ENCODE data around the gene IL37. TPM values are rescaled to one million over a fixed set of nuclear protein-coding genes. Genes with fewer than 3 reads are reported as not detected.

The IL37 gene
- total RNA-seq, 4 donors from 2014 or later, result 1.3 TPM; not detected in 3

DNA sequence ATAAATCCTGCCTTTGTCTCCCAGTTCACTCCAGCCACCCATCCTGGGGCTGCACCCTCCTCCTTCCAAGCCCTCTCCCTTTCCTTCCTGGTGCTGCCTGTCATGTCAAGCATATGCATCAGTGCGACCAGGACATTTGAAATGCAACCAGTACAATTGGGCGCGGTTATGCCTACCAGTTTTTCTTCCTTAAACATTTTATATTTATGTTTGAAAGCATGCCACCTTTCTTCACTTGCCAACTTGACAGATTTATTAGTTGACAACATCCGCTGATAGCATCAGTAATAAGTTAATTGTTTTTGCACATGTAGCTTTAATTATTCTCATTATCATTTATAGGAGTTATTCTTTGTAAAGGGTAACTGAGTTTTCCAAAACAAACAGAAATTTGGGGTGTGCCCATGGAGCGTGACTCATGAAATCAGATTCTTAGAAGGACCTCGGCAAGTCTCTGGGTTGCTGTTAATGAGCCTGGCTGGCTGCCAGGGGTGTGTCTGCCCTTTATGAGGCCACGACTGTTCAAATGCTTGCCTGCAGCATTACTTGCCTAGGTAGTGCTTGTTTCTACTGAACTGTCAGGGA, 41.6 kb upstream of the IL37 start:
- TF ChIP-seq, protein P1, sequence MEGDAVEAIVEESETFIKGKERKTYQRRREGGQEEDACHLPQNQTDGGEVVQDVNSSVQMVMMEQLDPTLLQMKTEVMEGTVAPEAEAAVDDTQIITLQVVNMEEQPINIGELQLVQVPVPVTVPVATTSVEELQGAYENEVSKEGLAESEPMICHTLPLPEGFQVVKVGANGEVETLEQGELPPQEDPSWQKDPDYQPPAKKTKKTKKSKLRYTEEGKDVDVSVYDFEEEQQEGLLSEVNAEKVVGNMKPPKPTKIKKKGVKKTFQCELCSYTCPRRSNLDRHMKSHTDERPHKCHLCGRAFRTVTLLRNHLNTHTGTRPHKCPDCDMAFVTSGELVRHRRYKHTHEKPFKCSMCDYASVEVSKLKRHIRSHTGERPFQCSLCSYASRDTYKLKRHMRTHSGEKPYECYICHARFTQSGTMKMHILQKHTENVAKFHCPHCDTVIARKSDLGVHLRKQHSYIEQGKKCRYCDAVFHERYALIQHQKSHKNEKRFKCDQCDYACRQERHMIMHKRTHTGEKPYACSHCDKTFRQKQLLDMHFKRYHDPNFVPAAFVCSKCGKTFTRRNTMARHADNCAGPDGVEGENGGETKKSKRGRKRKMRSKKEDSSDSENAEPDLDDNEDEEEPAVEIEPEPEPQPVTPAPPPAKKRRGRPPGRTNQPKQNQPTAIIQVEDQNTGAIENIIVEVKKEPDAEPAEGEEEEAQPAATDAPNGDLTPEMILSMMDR (IDR thresholded peaks at IDR 0.05), result no peak
- no peak for TF ChIP-seq POLR2A (IDR thresholded peaks at IDR 0.05)
- Histone ChIP-seq H3K4me1 (peaks cover 19 to 41% (median 23%) of the 10 kb centered on the region in 3 donors), H3K27me3 (peaks cover 0 to 4% (median 0%) of the 10 kb centered on the region in 4 donors), H3K4me3 (no peak overlapping the region), H3K36me3 (no peaks in the 10 kb centered on the region), H3K27ac (peak overlapping the region; percentile 26 to 80 (median 70)), H3K9me3 (no peaks in the 10 kb centered on the region)
- WGBS, 2 donors, result 16 to 18% methylated on average over 6 to 7 of the region's 7 CpGs
- intact Hi-C loops (cut with DNase I), result no loop called here
- peak; percentile 26 for DNase-seq

DNA sequence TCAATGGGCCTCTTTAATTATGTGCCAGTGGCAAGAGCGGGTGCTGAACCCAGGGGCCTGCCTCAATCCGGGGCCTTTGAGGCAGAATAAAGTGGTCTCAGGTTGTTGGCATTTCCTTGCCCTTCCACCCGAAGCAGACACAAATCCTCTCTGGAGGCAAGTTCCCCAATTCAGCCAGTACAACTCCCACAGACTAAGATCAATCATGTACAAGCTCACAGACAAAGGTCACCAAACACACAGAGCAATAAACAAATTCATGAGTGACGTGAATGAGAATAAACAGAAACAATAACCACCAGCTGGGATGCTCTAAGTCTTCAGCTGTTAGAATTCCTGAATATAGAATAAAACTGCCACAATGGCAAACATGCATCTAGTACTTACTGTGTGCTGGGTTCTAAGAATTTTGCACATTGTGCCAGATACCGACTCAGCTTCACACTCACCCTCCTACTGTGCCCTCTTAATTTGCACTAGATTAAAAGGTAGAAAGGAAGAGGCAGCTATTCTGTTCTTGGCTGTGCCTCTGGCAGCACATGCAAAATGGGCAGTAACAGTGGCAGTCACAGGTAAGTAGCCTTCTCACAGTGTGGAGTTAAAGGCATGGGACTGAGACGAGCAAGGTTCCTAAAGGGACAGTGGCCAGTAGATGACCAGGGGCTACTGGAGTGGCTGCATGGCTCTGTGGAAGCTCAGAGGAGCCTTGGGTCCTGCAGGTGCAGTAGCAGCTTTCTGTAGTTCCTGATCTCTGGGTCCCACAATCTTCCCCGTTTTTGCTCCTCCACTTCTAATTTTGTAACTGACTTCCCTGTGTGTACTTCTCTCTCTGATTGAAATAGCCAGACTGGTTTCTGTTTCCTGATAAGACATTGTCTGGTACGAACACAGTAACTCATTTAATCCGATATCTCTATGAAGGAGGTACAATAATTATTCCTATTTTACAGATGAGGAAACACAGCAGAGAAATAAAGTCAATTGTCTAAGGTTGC, 39.8 kb upstream of the IL37 start:
- no peak for TF ChIP-seq POLR2A (IDR thresholded peaks at IDR 0.05)
- TF ChIP-seq, protein P1 (IDR thresholded peaks at IDR 0.05), result no peak
- DNase-seq, result no peak
- Histone ChIP-seq H3K4me1 (peaks cover 19 to 43% (median 24%) of the 10 kb centered on the region in 3 donors), H3K36me3 (no peaks in the 10 kb centered on the region), H3K4me3 (no peak overlapping the region), H3K27ac (no peak overlapping the region), H3K9me3 (no peaks in the 10 kb centered on the region), H3K27me3 (peaks cover 0 to 4% (median 0%) of the 10 kb centered on the region in 4 donors)
- 64 to 65% methylated on average over 8 of the region's 9 CpGs for WGBS, 2 donors
- intact Hi-C loops (cut with DNase I), result no loop called here

DNA sequence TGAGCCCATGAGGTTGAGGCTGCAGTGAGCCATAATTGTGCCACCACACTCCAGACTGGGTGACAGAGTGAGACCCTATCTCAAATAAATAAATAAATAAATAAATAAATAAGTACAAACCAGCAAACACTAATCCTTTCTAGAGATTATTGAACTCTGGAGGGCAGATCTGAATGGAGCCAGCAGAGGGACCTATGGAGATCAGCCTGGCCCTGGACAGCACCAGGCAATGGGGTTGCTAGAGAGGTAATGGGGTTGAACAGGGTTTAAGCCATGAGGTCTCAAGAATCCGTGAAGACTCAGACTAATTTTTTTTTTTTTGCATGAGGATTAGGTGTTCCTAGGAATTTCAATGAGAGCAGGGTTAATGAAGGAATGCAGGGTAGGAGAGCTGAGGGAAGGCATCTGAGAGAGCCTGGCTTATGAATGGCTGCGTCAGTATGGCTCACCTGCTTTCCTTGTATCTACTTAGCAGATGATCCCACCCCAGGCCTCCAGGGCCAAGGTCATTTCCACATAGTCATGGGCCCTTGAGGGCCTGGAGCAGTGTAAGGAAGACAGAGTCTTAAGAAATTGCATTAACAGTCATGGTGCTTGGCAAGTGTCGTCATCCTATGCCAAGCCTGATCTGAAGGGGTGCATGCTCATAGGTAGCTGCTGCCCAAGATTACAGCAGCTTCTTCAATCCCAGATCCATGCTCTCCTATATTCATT, 34.6 kb upstream of the IL37 start:
- intact Hi-C loops (cut with DNase I), result no loop called here
- DNase-seq, result no peak
- H3K4me3 ChIP-seq, result no peak overlapping the region
- H3K27me3 ChIP-seq, result no peaks in the 10 kb centered on the region
- WGBS, 2 donors, result 41 to 58% methylated on average over 3 of the region's 3 CpGs
- TF ChIP-seq POLR2A (IDR thresholded peaks at IDR 0.05), result no peak
- TF ChIP-seq, protein P1 (IDR thresholded peaks at IDR 0.05), result no peak
- peaks cover 0 to 36% (median 12%) of the 10 kb centered on the region in 3 donors for H3K4me1 ChIP-seq
- H3K27ac ChIP-seq, result peak overlapping the region in 3 of 4 donors; percentile 69 to 73 (median 73)
- no peaks in the 10 kb centered on the region for H3K9me3 ChIP-seq
- H3K36me3 ChIP-seq, result no peaks in the 10 kb centered on the region

DNA sequence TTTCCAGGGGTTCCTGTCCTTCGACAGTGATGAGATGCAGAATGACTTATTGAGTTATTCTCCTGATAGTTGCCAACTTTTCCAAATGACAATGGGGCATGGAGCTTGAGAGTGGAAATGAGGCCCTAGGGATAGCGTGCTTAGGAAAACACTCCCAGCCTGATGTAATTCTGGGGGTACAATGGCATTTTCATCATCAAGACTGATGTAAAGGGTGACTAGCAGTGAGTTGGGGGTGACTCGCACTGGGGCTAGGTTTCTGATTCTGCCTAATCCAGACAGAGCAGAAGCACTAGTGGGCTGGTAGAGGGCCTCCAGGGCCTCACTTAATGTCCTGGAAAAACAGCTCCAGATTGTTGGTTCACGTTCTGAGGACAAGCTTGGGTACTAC, 34.0 kb upstream of the IL37 start:
- DNase-seq, result no peak
- peaks cover 0 to 40% (median 12%) of the 10 kb centered on the region in 3 donors for H3K4me1 ChIP-seq
- intact Hi-C loops (cut with DNase I), result no loop called here
- TF ChIP-seq POLR2A (IDR thresholded peaks at IDR 0.05), result no peak
- TF ChIP-seq, protein P1 (IDR thresholded peaks at IDR 0.05), result peak in 1 of 6 experiments; percentile 21
- 48 to 79% methylated on average over 3 to 4 of the region's 4 CpGs for WGBS, 2 donors
- H3K36me3 ChIP-seq, result no peaks in the 10 kb centered on the region
- H3K27ac ChIP-seq, result peak overlapping the region; percentile 69 to 73 (median 71)
- H3K27me3 ChIP-seq, result no peaks in the 10 kb centered on the region
- no peaks in the 10 kb centered on the region for H3K9me3 ChIP-seq
- no peak overlapping the region for H3K4me3 ChIP-seq
